ENCODE results near the gene REEP1.

- TF ChIP-seq EZH2phosphoT487 (IDR thresholded peaks at IDR 0.05; ENCODE audit: insufficient read depth, low read depth) (no peak), EZH2 (IDR thresholded peaks at IDR 0.05; ENCODE audit: insufficient read depth, poor library complexity, severe bottlenecking) (no peak)
Observed at GRCh38 chr2:86274918-86275275, 62.5 kb downstream of the REEP1 start.
